ENCODE measurements around the gene CREB3L2. TPM values are rescaled to one million over a fixed set of nuclear protein-coding genes. Genes with fewer than 3 reads are reported as not detected.
"Not testable (repeated sequence)": the region's sequence is repeated elsewhere in the genome, so short reads cannot be mapped to it uniquely, and the experiment has no call there.

Gene CREB3L2
- total RNA-seq, 1 donor from 2014 or later = 61.8 TPM

GRCh38 chr7:138027100-138027499, 25.2 kb upstream of the CREB3L2 start:
- Mint-ChIP-seq H3K4me1 (ENCODE audit: low read depth) (peaks cover 7% of the 10 kb centered on the region), H3K36me3 (ENCODE audit: low read depth) (peaks cover 2% of the 10 kb centered on the region), H3K27ac (no peak overlapping the region), H3K4me3 (no peak overlapping the region), H3K9me3 (peaks cover 16% of the 10 kb centered on the region), H3K27me3 (ENCODE audit: insufficient read depth) (peaks cover 5% of the 10 kb centered on the region)
- DNase-seq (ENCODE audit: low spot score) = no peak
- intact Hi-C loops (cut with micrococcal nuclease) = no loop called here

- peaks cover 16% of the 10 kb centered on the region for H3K9me3 Mint-ChIP-seq
- DNase-seq (ENCODE audit: low spot score) = no peak
- H3K27me3 Mint-ChIP-seq (ENCODE audit: insufficient read depth) = peaks cover 2% of the 10 kb centered on the region
- no peak overlapping the region for H3K27ac Mint-ChIP-seq
- H3K36me3 Mint-ChIP-seq (ENCODE audit: low read depth) = peaks cover 2% of the 10 kb centered on the region
- intact Hi-C loops (cut with micrococcal nuclease) = no loop called here
- H3K4me1 Mint-ChIP-seq (ENCODE audit: low read depth) = peaks cover 7% of the 10 kb centered on the region
- H3K4me3 Mint-ChIP-seq = no peak overlapping the region
Measured at GRCh38 chr7:138025215-138026186, 23.6 kb upstream of the CREB3L2 start.

- Mint-ChIP-seq H3K27ac (no peak overlapping the region), H3K4me1 (ENCODE audit: low read depth) (peaks cover 7% of the 10 kb centered on the region), H3K36me3 (ENCODE audit: low read depth) (peaks cover 2% of the 10 kb centered on the region), H3K9me3 (peaks cover 16% of the 10 kb centered on the region), H3K27me3 (ENCODE audit: insufficient read depth) (peaks cover 2% of the 10 kb centered on the region), H3K4me3 (no peak overlapping the region)
- no peak for DNase-seq (ENCODE audit: low spot score)
- intact Hi-C loops (cut with micrococcal nuclease) = no loop called here
Measured at GRCh38 chr7:138024765-138025164, 22.9 kb upstream of the CREB3L2 start.

GRCh38 chr7:138024343-138024691, 22.4 kb upstream of the CREB3L2 start:
- Mint-ChIP-seq H3K9me3 (peaks cover 16% of the 10 kb centered on the region), H3K4me3 (no peak overlapping the region), H3K36me3 (ENCODE audit: low read depth) (peaks cover 2% of the 10 kb centered on the region), H3K27ac (peak overlapping the region; percentile 40), H3K4me1 (ENCODE audit: low read depth) (peaks cover 7% of the 10 kb centered on the region), H3K27me3 (ENCODE audit: insufficient read depth) (peaks cover 2% of the 10 kb centered on the region)
- intact Hi-C loops (cut with micrococcal nuclease) = no loop called here
- no peak for DNase-seq (ENCODE audit: low spot score)

- intact Hi-C loops (cut with micrococcal nuclease) = no loop called here
- Mint-ChIP-seq H3K27ac (peak overlapping the region; percentile 40), H3K36me3 (ENCODE audit: low read depth) (peaks cover 2% of the 10 kb centered on the region), H3K27me3 (ENCODE audit: insufficient read depth) (peaks cover 2% of the 10 kb centered on the region), H3K4me3 (no peak overlapping the region), H3K9me3 (peaks cover 16% of the 10 kb centered on the region), H3K4me1 (ENCODE audit: low read depth) (peaks cover 7% of the 10 kb centered on the region)
- no peak for DNase-seq (ENCODE audit: low spot score)
Measured at GRCh38 chr7:138023618-138024342, 21.9 kb upstream of the CREB3L2 start.

- peaks cover 2% of the 10 kb centered on the region for H3K36me3 Mint-ChIP-seq (ENCODE audit: low read depth)
- intact Hi-C loops (cut with micrococcal nuclease) = no loop called here
- peaks cover 16% of the 10 kb centered on the region for H3K9me3 Mint-ChIP-seq
- no peak overlapping the region for H3K4me3 Mint-ChIP-seq
- H3K27ac Mint-ChIP-seq = no peak overlapping the region
- H3K27me3 Mint-ChIP-seq (ENCODE audit: insufficient read depth) = no peaks in the 10 kb centered on the region
- no peak for DNase-seq (ENCODE audit: low spot score)
- peaks cover 7% of the 10 kb centered on the region for H3K4me1 Mint-ChIP-seq (ENCODE audit: low read depth)
Measured at GRCh38 chr7:138021889-138022288, 20.0 kb upstream of the CREB3L2 start.

- Mint-ChIP-seq H3K4me3 (no peak overlapping the region), H3K36me3 (ENCODE audit: low read depth) (peaks cover 2% of the 10 kb centered on the region), H3K9me3 (no peaks in the 10 kb centered on the region), H3K4me1 (ENCODE audit: low read depth) (no peaks in the 10 kb centered on the region), H3K27ac (no peak overlapping the region), H3K27me3 (ENCODE audit: insufficient read depth) (peaks cover 5% of the 10 kb centered on the region)
- intact Hi-C loops (cut with micrococcal nuclease) = no loop called here
- no peak for DNase-seq (ENCODE audit: low spot score)
Measured at GRCh38 chr7:138017992-138018391, 16.1 kb upstream of the CREB3L2 start.

GRCh38 chr7:138015096-138015495, 13.2 kb upstream of the CREB3L2 start:
- no peak for DNase-seq (ENCODE audit: low spot score)
- Mint-ChIP-seq H3K4me1 (ENCODE audit: low read depth) (no peaks in the 10 kb centered on the region), H3K27ac (no peak overlapping the region), H3K4me3 (no peak overlapping the region), H3K27me3 (ENCODE audit: insufficient read depth) (peaks cover 17% of the 10 kb centered on the region), H3K9me3 (no peaks in the 10 kb centered on the region), H3K36me3 (ENCODE audit: low read depth) (no peaks in the 10 kb centered on the region)
- intact Hi-C loops (cut with micrococcal nuclease) = no loop called here

- H3K4me1 Mint-ChIP-seq (ENCODE audit: low read depth) = no peaks in the 10 kb centered on the region
- peaks cover 17% of the 10 kb centered on the region for H3K27me3 Mint-ChIP-seq (ENCODE audit: insufficient read depth)
- no peak overlapping the region for H3K27ac Mint-ChIP-seq
- no peaks in the 10 kb centered on the region for H3K36me3 Mint-ChIP-seq (ENCODE audit: low read depth)
- H3K4me3 Mint-ChIP-seq = no peak overlapping the region
- intact Hi-C loops (cut with micrococcal nuclease) = no loop called here
- H3K9me3 Mint-ChIP-seq = no peaks in the 10 kb centered on the region
- no peak for DNase-seq (ENCODE audit: low spot score)
Measured at GRCh38 chr7:138014686-138015085, 12.8 kb upstream of the CREB3L2 start.

- H3K36me3 Mint-ChIP-seq (ENCODE audit: low read depth); H3K27ac Mint-ChIP-seq; DNase-seq (ENCODE audit: low spot score); H3K4me1 Mint-ChIP-seq (ENCODE audit: low read depth); H3K4me3 Mint-ChIP-seq; H3K9me3 Mint-ChIP-seq; intact Hi-C loops (cut with micrococcal nuclease): not testable (repeated sequence)
- peaks cover 17% of the 10 kb centered on the region for H3K27me3 Mint-ChIP-seq (ENCODE audit: insufficient read depth)
Measured at GRCh38 chr7:138014201-138014600, 12.3 kb upstream of the CREB3L2 start.

GRCh38 chr7:138009350-138009653, 7.4 kb upstream of the CREB3L2 start:
- H3K27me3 Mint-ChIP-seq (ENCODE audit: insufficient read depth) = peaks cover 14% of the 10 kb centered on the region
- intact Hi-C loops (cut with micrococcal nuclease) = loop anchor here (2.0 to 10.0 kb wide), 4 partner anchors 193 to 1105 kb away; no protein-coding TSS in a partner anchor
- no peak overlapping the region for H3K27ac Mint-ChIP-seq
- H3K4me1 Mint-ChIP-seq (ENCODE audit: low read depth) = peaks cover 6% of the 10 kb centered on the region
- H3K9me3 Mint-ChIP-seq = no peaks in the 10 kb centered on the region
- no peaks in the 10 kb centered on the region for H3K36me3 Mint-ChIP-seq (ENCODE audit: low read depth)
- DNase-seq (ENCODE audit: low spot score) = no peak
- H3K4me3 Mint-ChIP-seq = no peak overlapping the region

- peak; percentile 24 for DNase-seq (ENCODE audit: low spot score)
- H3K4me1 Mint-ChIP-seq (ENCODE audit: low read depth) = peaks cover 6% of the 10 kb centered on the region
- no peaks in the 10 kb centered on the region for H3K9me3 Mint-ChIP-seq
- no peak overlapping the region for H3K27ac Mint-ChIP-seq
- H3K27me3 Mint-ChIP-seq (ENCODE audit: insufficient read depth) = peaks cover 14% of the 10 kb centered on the region
- no peak overlapping the region for H3K4me3 Mint-ChIP-seq
- H3K36me3 Mint-ChIP-seq (ENCODE audit: low read depth) = no peaks in the 10 kb centered on the region
- intact Hi-C loops (cut with micrococcal nuclease) = loop anchor here (1.0 to 10.0 kb wide), 6 partner anchors 105 to 1106 kb away; no protein-coding TSS in a partner anchor
Measured at GRCh38 chr7:138008588-138009349, 6.9 kb upstream of the CREB3L2 start.
